ENCODE results near the gene HFM1. TPM values are rescaled to one million over a fixed set of nuclear protein-coding genes. Genes with fewer than 3 reads are reported as not detected.

Gene HFM1
- total and polyA plus RNA-seq, 2 donors (not counting 3 experiments of a cell fraction or from before 2014, with no cell fraction given), result 0.11 TPM; not detected in 1

- H4K20me1 ChIP-seq (replicated peaks; ENCODE audit: control insufficient read depth, extremely low read depth, insufficient read depth, low read length), result no peaks in the 10 kb centered on the region
- ChIA-PET POLR2A (no interaction called here), CTCF (interaction anchor here (0.7 kb wide), 1 partner anchor 456 kb away, joined by 4 read pairs; no protein-coding TSS in a partner anchor)
- H3K9me3 ChIP-seq (replicated peaks; ENCODE audit: control insufficient read depth, insufficient read depth, low read length), result no peaks in the 10 kb centered on the region
- no peak overlapping the region for H3K4me3 ChIP-seq (replicated peaks in 1 of 3; ENCODE audit: insufficient read depth in 1 of 3, low read depth in 1 of 3, low read length in 3 of 3)
- intact Hi-C loops (cut with micrococcal nuclease), result no loop called here
- no peak overlapping the region for H3K9ac ChIP-seq (replicated peaks; ENCODE audit: extremely low read depth, insufficient read depth, low read length)
- no peaks in the 10 kb centered on the region for H3K36me3 ChIP-seq (ENCODE audit: control insufficient read depth in 2 of 2, extremely low read depth in 1 of 2, insufficient read depth in 2 of 2, low read length in 2 of 2)
- H3K27me3 ChIP-seq (ENCODE audit: control insufficient read depth in 2 of 2, insufficient read depth in 2 of 2, low read length in 2 of 2), result no peaks in the 10 kb centered on the region
- DNase-seq (ENCODE audit: low read depth, low spot score) (no peak), FAIRE-seq (no peak)
- no peaks in the 10 kb centered on the region for H3K9me1 ChIP-seq (replicated peaks; ENCODE audit: control insufficient read depth, extremely low read depth, insufficient read depth, low read length)
- TF ChIP-seq FOS (IDR thresholded peaks at IDR 0.05; ENCODE audit: borderline replicate concordance, insufficient read depth, low read length) (no peak), JUN (IDR thresholded peaks at IDR 0.05; ENCODE audit: borderline replicate concordance, insufficient read depth, insufficient read length, low read depth) (no peak), POLR2AphosphoS5 (IDR thresholded peaks at IDR 0.05; ENCODE audit: insufficient read depth, low read depth, low read length) (no peak), EZH2 (IDR thresholded peaks at IDR 0.05; ENCODE audit: borderline replicate concordance, low read depth, low read length, severe bottlenecking) (no peak), MYC (IDR thresholded peaks at IDR 0.05; ENCODE audit: low read depth, low read length) (no peak), CTCF (IDR thresholded peaks at IDR 0.05; ENCODE audit: extremely low read depth in 1 of 2, insufficient read depth in 1 of 2, low read depth in 1 of 2, low read length in 2 of 2) (no peak), POLR2A (IDR thresholded peaks at IDR 0.05; ENCODE audit: low read depth, low read length) (no peak), GATA2 (IDR thresholded peaks at IDR 0.05; ENCODE audit: insufficient read depth, insufficient read length, low read depth, low read length) (no peak), MAX (IDR thresholded peaks at IDR 0.05; ENCODE audit: insufficient read depth, insufficient read length) (no peak)
- H3K4me1 ChIP-seq (ENCODE audit: control insufficient read depth, extremely low read depth, insufficient read depth, low read length), result no peaks in the 10 kb centered on the region
- no peak overlapping the region for H3K4me2 ChIP-seq (ENCODE audit: insufficient read depth, low read length)
- no peak overlapping the region for H2AFZ ChIP-seq (ENCODE audit: low read depth, low read length)
- H3K79me2 ChIP-seq (ENCODE audit: control insufficient read depth, insufficient read depth, low read length), result no peaks in the 10 kb centered on the region
- no TSS peak for BruUV-seq (replicated peaks)
- dilution Hi-C loops (cut with MboI; ENCODE audit: extremely low pct_ligation_motif_present, low sequenced_read_pairs), result no loop called here
- H3K27ac ChIP-seq (ENCODE audit: insufficient read depth, low read depth, low read length), result no peak overlapping the region
These were observed 23.7 kb upstream of the HFM1 start for GRCh38 chr1:91428182-91428798.
